OCI-LY3 (cell line): ENCODE data around the gene MX1.

ENCODE experiments used
- H2AFZ ChIP-seq: fragments of 200-600, 300-600 bp; shearing (Covaris generic); 2 replicates; pipeline ENCODE4 v1.6.0; 2014; ENCODE audit warnings: antibody characterized with exemption, low read depth, low read length
- H3K27ac ChIP-seq: fragments of 200-600, 300-600 bp; sonication (generic); 2 replicates; pipeline ENCODE4 v1.5.1; 2014; ENCODE audit warnings: mild to moderate bottlenecking, low read length, moderate library complexity, mixed read lengths
- H3K27me3 ChIP-seq: fragments of 200-600, 300-600 bp; sonication (generic); 2 replicates; pipeline ENCODE4 v1.6.1; 2014; ENCODE audit warnings: low read depth, low read length, mixed read lengths
- H3K36me3 ChIP-seq: fragments of 200-600, 300-600 bp; sonication (generic); replicated peaks from 2 replicates; pipeline ENCODE3; 2014; ENCODE audit warnings: low read depth, low read length, mixed read lengths
- H3K4me1 ChIP-seq: fragments of 300-600, 200-600 bp; sonication (generic); 2 replicates; pipeline ENCODE4 v1.6.1; 2014; ENCODE audit warnings: low read length, mixed read lengths
- H3K4me2 ChIP-seq: fragments of 200-600, 300-600 bp; sonication (generic); 2 replicates; pipeline ENCODE4 v1.6.1; 2014; ENCODE audit warnings: low read length, mixed read lengths
- H3K4me3 ChIP-seq: fragments of 300-600, 200-600 bp; sonication (generic); 2 replicates; pipeline ENCODE4 v1.5.1; 2014; ENCODE audit warnings: antibody characterized with exemption, mild to moderate bottlenecking, low read length, moderate library complexity
- H3K79me2 ChIP-seq: fragments of 300-600, 200-600 bp; shearing (Covaris generic); 2 replicates; pipeline ENCODE4 v1.6.1; 2014; ENCODE audit warnings: mild to moderate bottlenecking, low read length, mixed read lengths
- H3K9ac ChIP-seq: fragments of 300-600, 200-600 bp; shearing (Covaris generic); 2 replicates; pipeline ENCODE4 v1.6.0; 2014; ENCODE audit warnings: mild to moderate bottlenecking, low read length, moderate library complexity
- H3K9me3 ChIP-seq: fragments of 200-600, 300-600 bp; shearing (Covaris generic); 2 replicates; pipeline ENCODE4 v1.6.1; 2014; ENCODE audit warnings: low read length, mixed read lengths; ENCODE audit not compliant: insufficient read depth
- H4K20me1 ChIP-seq: fragments of 200-600, 300-600 bp; sonication (generic); 2 replicates; pipeline ENCODE4 v1.6.1; 2016; ENCODE audit warnings: low read length, mixed read lengths; ENCODE audit not compliant: insufficient read depth
- CTCF ChIP-seq: fragments of 200-600, 300-600 bp; sonication (generic); IDR thresholded peaks from 2 replicates; pipeline ENCODE4 v1.5.1; 2014; ENCODE audit warnings: antibody characterized with exemption, low read length, low read depth
- EZH2phosphoT487 ChIP-seq: fragments of 200-600 bp; shearing (Covaris generic); IDR thresholded peaks from 2 replicates; pipeline ENCODE4 v1.6.1; 2018; ENCODE audit warnings: antibody characterized with exemption, mixed run types, low read depth

The MX1 gene

GRCh38 chr21:41402796-41403195, 23.2 kb upstream of the MX1 start:
- TF ChIP-seq EZH2phosphoT487 (no peak), CTCF (no peak)

DNA sequence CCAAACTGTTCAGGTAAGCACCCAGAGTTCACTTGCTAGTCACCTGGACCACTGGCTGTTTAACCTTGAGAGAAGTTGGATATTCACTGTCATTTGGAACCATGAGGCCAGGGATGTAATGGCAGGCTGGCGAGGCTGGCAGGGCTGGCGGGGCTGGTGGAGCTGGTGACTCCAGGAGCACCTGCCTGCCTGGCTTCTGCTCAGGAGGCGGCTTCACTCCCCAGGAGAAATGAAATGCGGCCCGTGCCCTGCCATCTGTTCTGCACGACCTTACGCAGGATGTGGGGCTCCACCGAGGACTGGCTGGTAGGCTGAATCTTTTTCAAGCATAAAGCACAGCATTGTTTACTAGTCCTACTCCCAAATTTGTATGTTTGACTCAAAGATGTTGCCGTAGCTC, 22.7 kb upstream of the MX1 start:
- Histone ChIP-seq H3K79me2 (no peaks in the 10 kb centered on the region), H2AFZ (no peak overlapping the region), H4K20me1 (no peaks in the 10 kb centered on the region), H3K4me3 (no peak overlapping the region), H3K27me3 (no peaks in the 10 kb centered on the region), H3K4me1 (no peaks in the 10 kb centered on the region), H3K9me3 (no peaks in the 10 kb centered on the region), H3K27ac (no peak overlapping the region), H3K4me2 (no peak overlapping the region), H3K36me3 (peaks cover 26% of the 10 kb centered on the region), H3K9ac (no peak overlapping the region)
- TF ChIP-seq CTCF (no peak), EZH2phosphoT487 (no peak)

More at GRCh38 chr21:41402796-41403195, 23.2 kb upstream of the MX1 start:
- H3K4me3 ChIP-seq, result no peak overlapping the region
- H3K27ac ChIP-seq, result no peak overlapping the region
- H3K9ac ChIP-seq, result no peak overlapping the region
- no peak overlapping the region for H3K4me2 ChIP-seq
- no peaks in the 10 kb centered on the region for H3K79me2 ChIP-seq
- no peaks in the 10 kb centered on the region for H3K9me3 ChIP-seq
- H2AFZ ChIP-seq, result no peak overlapping the region
- H3K36me3 ChIP-seq, result peaks cover 28% of the 10 kb centered on the region
- H3K4me1 ChIP-seq, result no peaks in the 10 kb centered on the region
- no peaks in the 10 kb centered on the region for H3K27me3 ChIP-seq
- no peaks in the 10 kb centered on the region for H4K20me1 ChIP-seq

DNA sequence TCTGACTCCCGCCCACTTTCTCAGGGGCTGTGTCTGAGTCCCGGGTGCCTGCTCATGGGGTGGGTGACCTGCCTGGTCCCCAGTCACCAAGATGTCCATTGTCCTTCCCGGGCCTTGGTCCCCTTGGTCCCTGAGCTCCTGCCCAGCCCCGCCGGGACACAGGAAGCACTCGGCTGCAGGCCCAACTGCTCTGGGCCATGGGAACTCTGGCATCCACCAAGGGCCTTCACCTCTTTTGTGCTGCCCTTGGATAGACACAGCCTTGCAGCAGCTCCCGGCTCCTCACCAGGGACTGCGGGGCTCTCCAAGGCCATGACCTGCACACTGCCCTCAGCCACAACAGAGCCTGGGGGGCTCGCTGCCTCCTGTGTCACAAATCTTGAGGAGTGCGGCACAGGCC, 22.1 kb upstream of the MX1 start:
- Histone ChIP-seq H3K4me2 (no peak overlapping the region), H3K27ac (no peak overlapping the region)

DNA sequence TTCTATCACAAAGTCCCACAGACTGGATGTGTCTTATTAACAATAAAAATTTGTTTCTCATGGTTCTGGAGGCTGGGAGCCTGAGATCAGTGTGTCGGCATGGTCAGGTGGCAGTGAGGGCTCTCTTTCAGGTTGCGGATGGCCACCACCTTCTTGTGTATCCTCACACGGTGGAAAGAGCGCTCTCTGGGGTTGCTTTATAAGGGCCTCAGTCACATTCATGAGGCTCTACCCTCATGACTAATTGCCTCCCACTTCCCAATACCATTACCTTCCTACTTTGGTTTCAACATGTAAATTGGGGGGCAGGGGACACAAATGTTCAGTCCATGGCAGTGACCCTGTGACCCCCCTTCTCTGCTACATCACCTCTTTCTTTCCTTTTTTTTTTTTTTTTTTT, 20.7 kb upstream of the MX1 start:
- no peak overlapping the region for H3K9ac ChIP-seq
- no peaks in the 10 kb centered on the region for H3K27me3 ChIP-seq
- H2AFZ ChIP-seq, result no peak overlapping the region
- H3K4me3 ChIP-seq, result no peak overlapping the region
- H4K20me1 ChIP-seq, result no peaks in the 10 kb centered on the region
- H3K27ac ChIP-seq, result no peak overlapping the region
- no peaks in the 10 kb centered on the region for H3K9me3 ChIP-seq
- H3K36me3 ChIP-seq, result peaks cover 33% of the 10 kb centered on the region
- H3K4me1 ChIP-seq, result no peaks in the 10 kb centered on the region
- TF ChIP-seq EZH2phosphoT487 (no peak), CTCF (no peak)
- no peaks in the 10 kb centered on the region for H3K79me2 ChIP-seq
- H3K4me2 ChIP-seq, result no peak overlapping the region

More for the DNA sequence above, 22.1 kb upstream of the MX1 start:
- H3K9me3 ChIP-seq, result no peaks in the 10 kb centered on the region
- H3K79me2 ChIP-seq, result no peaks in the 10 kb centered on the region
- no peak overlapping the region for H3K9ac ChIP-seq
- no peaks in the 10 kb centered on the region for H3K4me1 ChIP-seq
- H3K4me3 ChIP-seq, result no peak overlapping the region
- no peak for TF ChIP-seq EZH2phosphoT487
- TF ChIP-seq CTCF, result no peak
- H3K27me3 ChIP-seq, result no peaks in the 10 kb centered on the region
- H3K36me3 ChIP-seq, result peaks cover 23% of the 10 kb centered on the region
- H2AFZ ChIP-seq, result no peak overlapping the region
- H4K20me1 ChIP-seq, result no peaks in the 10 kb centered on the region
